HG03060 (cell line): ENCODE measurements around the gene RPP40.
"Not testable (repeated sequence)": the region's sequence is repeated elsewhere in the genome, so short reads cannot be mapped to it uniquely, and the experiment has no call there.

Source experiments
- ATAC-seq: cut with Tn5 transposase; IDR thresholded peaks from one replicate; pipeline ENCODE4 v1.9.1; 2021; ENCODE audit warnings: low read depth, moderate number of reproducible peaks; ENCODE audit not compliant: unreplicated experiment

RPP40 gene

GRCh38 chr6:5020142-5020541 is 16.3 kb upstream of the RPP40 start:
- ATAC-seq = no peak

- no peak for ATAC-seq
Observed at GRCh38 chr6:5014072-5014561, 10.3 kb upstream of the RPP40 start.

GRCh38 chr6:5012519-5012918 is 8.7 kb upstream of the RPP40 start:
- ATAC-seq = no peak

- no peak for ATAC-seq
Observed at GRCh38 chr6:5011346-5011745, 7.5 kb upstream of the RPP40 start.

GRCh38 chr6:5007531-5007930 is 3.7 kb upstream of the RPP40 start:
- ATAC-seq = no peak

GRCh38 chr6:5006222-5006621 is 2.4 kb upstream of the RPP40 start:
- no peak for ATAC-seq

- not testable (repeated sequence) for ATAC-seq
Observed at GRCh38 chr6:5005038-5005433, 1.2 kb upstream of the RPP40 start.

- ATAC-seq = no peak
Observed at GRCh38 chr6:5004373-5005037, 668 bp upstream of the RPP40 start.

GRCh38 chr6:4999586-4999985 is 4.3 kb downstream of the RPP40 start:
- ATAC-seq = no peak

GRCh38 chr6:4997862-4998261 is 6.0 kb downstream of the RPP40 start:
- no peak for ATAC-seq

- no peak for ATAC-seq
Observed at GRCh38 chr6:4994741-4995140, 9.1 kb downstream of the RPP40 start.

- ATAC-seq = no peak
Observed at GRCh38 chr6:4987432-4987831, 16.4 kb downstream of the RPP40 start.

GRCh38 chr6:4986999-4987398 is 16.8 kb downstream of the RPP40 start:
- no peak for ATAC-seq

GRCh38 chr6:4983322-4983721 is 20.5 kb downstream of the RPP40 start:
- no peak for ATAC-seq

- ATAC-seq = no peak
Observed at GRCh38 chr6:4981761-4982160, 22.1 kb downstream of the RPP40 start.

GRCh38 chr6:4979426-4979825 is 24.4 kb downstream of the RPP40 start:
- ATAC-seq = no peak

GRCh38 chr6:4977468-4977867 is 26.4 kb downstream of the RPP40 start:
- no peak for ATAC-seq

GRCh38 chr6:4975506-4975905 is 28.3 kb downstream of the RPP40 start:
- no peak for ATAC-seq

GRCh38 chr6:4974962-4975361 is 28.9 kb downstream of the RPP40 start:
- no peak for ATAC-seq

- no peak for ATAC-seq
Observed at GRCh38 chr6:4973982-4974745, 29.7 kb downstream of the RPP40 start.

GRCh38 chr6:4973415-4973814 is 30.4 kb downstream of the RPP40 start:
- ATAC-seq = no peak

- ATAC-seq = no peak
Observed at GRCh38 chr6:4972438-4972837, 31.4 kb downstream of the RPP40 start.
